IPS-15b (cell line): Measurements from ENCODE around the gene ZBTB6.

ENCODE experiments used
- H3K27me3 ChIP-seq: one replicate; pipeline ENCODE4 v1.6.1; 2013; ENCODE audit warnings: low read length; ENCODE audit not compliant: control insufficient read depth, insufficient read depth
- H3K36me3 ChIP-seq: one replicate; pipeline ENCODE4 v1.6.1; 2013; ENCODE audit warnings: low read length; ENCODE audit not compliant: control insufficient read depth, insufficient read depth
- H3K4me1 ChIP-seq: one replicate; pipeline ENCODE4 v1.6.1; 2013; ENCODE audit warnings: mild to moderate bottlenecking, low read length; ENCODE audit not compliant: control insufficient read depth, insufficient read depth
- H3K4me3 ChIP-seq: one replicate; pipeline ENCODE4 v1.5.1; 2013; ENCODE audit warnings: low read depth, low read length
- H3K9ac ChIP-seq: one replicate; pipeline ENCODE4 v1.6.1; 2013; ENCODE audit warnings: low read depth, mild to moderate bottlenecking, low read length
- H3K9me3 ChIP-seq: one replicate; pipeline ENCODE4 v1.6.1; 2013; ENCODE audit warnings: mild to moderate bottlenecking, low read length; ENCODE audit not compliant: control insufficient read depth, insufficient read depth

Gene ZBTB6

GRCh38 chr9:122866079-122866478 lies 47.0 kb downstream of the ZBTB6 start:
- Histone ChIP-seq H3K4me1 (no peaks in the 10 kb centered on the region), H3K9me3 (no peaks in the 10 kb centered on the region), H3K27me3 (no peaks in the 10 kb centered on the region), H3K9ac (no peak overlapping the region), H3K4me3 (no peak overlapping the region), H3K36me3 (peaks cover 7% of the 10 kb centered on the region)

GRCh38 chr9:122865300-122865699 lies 47.8 kb downstream of the ZBTB6 start:
- Histone ChIP-seq H3K4me3 (no peak overlapping the region), H3K9ac (no peak overlapping the region), H3K27me3 (no peaks in the 10 kb centered on the region), H3K36me3 (peaks cover 7% of the 10 kb centered on the region), H3K9me3 (no peaks in the 10 kb centered on the region), H3K4me1 (no peaks in the 10 kb centered on the region)

- Histone ChIP-seq H3K9me3 (no peaks in the 10 kb centered on the region), H3K4me3 (no peak overlapping the region), H3K9ac (no peak overlapping the region), H3K36me3 (peaks cover 12% of the 10 kb centered on the region), H3K4me1 (no peaks in the 10 kb centered on the region), H3K27me3 (no peaks in the 10 kb centered on the region)
Observed at GRCh38 chr9:122863407-122863806, 49.7 kb downstream of the ZBTB6 start.

- no peak overlapping the region for H3K4me3 ChIP-seq
- H3K4me1 ChIP-seq: no peaks in the 10 kb centered on the region
- no peak overlapping the region for H3K9ac ChIP-seq
- H3K9me3 ChIP-seq: no peaks in the 10 kb centered on the region
- H3K36me3 ChIP-seq: peaks cover 24% of the 10 kb centered on the region
- no peaks in the 10 kb centered on the region for H3K27me3 ChIP-seq
Observed at GRCh38 chr9:122860319-122861142, 52.6 kb downstream of the ZBTB6 start.
